Measurements from ENCODE around the gene TRIP4. TPM values are rescaled to one million over a fixed set of nuclear protein-coding genes. Genes with fewer than 3 reads are reported as not detected.

TRIP4 gene
- total RNA-seq, 1 experiment from 2014 or later: 18.1 TPM

- intact Hi-C loops (cut with micrococcal nuclease; ENCODE audit: unreplicated experiment): no loop called here
- Histone ChIP-seq H3K4me2 (no peak overlapping the region), H3K36me3 (ENCODE audit: low read depth) (no peaks in the 10 kb centered on the region), H3K9me3 (ENCODE audit: insufficient read depth, low read depth) (no peaks in the 10 kb centered on the region), H3F3A (ENCODE audit: insufficient read depth, low read depth) (no peaks in the 10 kb centered on the region), H3K27me3 (ENCODE audit: insufficient read depth, low read depth) (no peaks in the 10 kb centered on the region), H4K20me1 (ENCODE audit: insufficient read depth) (no peaks in the 10 kb centered on the region), H3K27ac (no peak overlapping the region), H3K4me3 (no peak overlapping the region), H3K9me2 (ENCODE audit: insufficient read depth) (no peaks in the 10 kb centered on the region), H2AFZ (no peak overlapping the region), H3K4me1 (replicated peaks; ENCODE audit: insufficient read depth) (no peaks in the 10 kb centered on the region), H3K79me2 (ENCODE audit: low read depth) (peaks cover 34% of the 10 kb centered on the region)
- no TSS peak for BruUV-seq (replicated peaks)
- TF ChIP-seq CTCF (conservative IDR thresholded peaks at IDR 0.05) (no peak), EZH2 (IDR thresholded peaks at IDR 0.05; ENCODE audit: low read depth) (no peak)
- ChIA-PET POLR2A (ENCODE audit: unreplicated experiment) (no interaction called here), CTCF (no interaction called here)
- no peak for DNase-seq
These were observed 39.2 kb upstream of the TRIP4 start for GRCh38 chr15:64348455-64348854.

- Histone ChIP-seq H3K9me3 (ENCODE audit: insufficient read depth, low read depth) (no peaks in the 10 kb centered on the region), H3K4me1 (replicated peaks; ENCODE audit: insufficient read depth) (peaks cover 1% of the 10 kb centered on the region), H3K36me3 (ENCODE audit: low read depth) (no peaks in the 10 kb centered on the region), H2AFZ (no peak overlapping the region), H3K79me2 (ENCODE audit: low read depth) (peaks cover 40% of the 10 kb centered on the region), H4K20me1 (ENCODE audit: insufficient read depth) (no peaks in the 10 kb centered on the region), H3K4me3 (no peak overlapping the region), H3K27me3 (ENCODE audit: insufficient read depth, low read depth) (no peaks in the 10 kb centered on the region), H3K27ac (no peak overlapping the region), H3K4me2 (no peak overlapping the region), H3F3A (ENCODE audit: insufficient read depth, low read depth) (no peaks in the 10 kb centered on the region), H3K9me2 (ENCODE audit: insufficient read depth) (no peaks in the 10 kb centered on the region)
- TF ChIP-seq EZH2 (IDR thresholded peaks at IDR 0.05; ENCODE audit: low read depth) (no peak), CTCF (conservative IDR thresholded peaks at IDR 0.05) (no peak)
- intact Hi-C loops (cut with micrococcal nuclease; ENCODE audit: unreplicated experiment): no loop called here
- POLR2A ChIA-PET (ENCODE audit: unreplicated experiment): no interaction called here
- CTCF ChIA-PET: no interaction called here
- BruUV-seq (replicated peaks): no TSS peak
- no peak for DNase-seq
These were observed 38.3 kb upstream of the TRIP4 start for GRCh38 chr15:64349375-64349774.

- H3K9me3 ChIP-seq (ENCODE audit: insufficient read depth, low read depth): no peaks in the 10 kb centered on the region
- H3K36me3 ChIP-seq (ENCODE audit: low read depth): no peaks in the 10 kb centered on the region
- H3K79me2 ChIP-seq (ENCODE audit: low read depth): peaks cover 40% of the 10 kb centered on the region
- H3K4me2 ChIP-seq: no peak overlapping the region
- H4K20me1 ChIP-seq (ENCODE audit: insufficient read depth): no peaks in the 10 kb centered on the region
- POLR2A ChIA-PET (ENCODE audit: unreplicated experiment): interaction anchor here (0.6 kb wide), 2 partner anchors 47 to 220 kb away, joined by 9 to 14 read pairs; no protein-coding TSS in a partner anchor
- DNase-seq: no peak
- no peak overlapping the region for H3K4me3 ChIP-seq
- no peak overlapping the region for H3K27ac ChIP-seq
- peaks cover 1% of the 10 kb centered on the region; the same call in 1 of the 2 replicates for H3F3A ChIP-seq (ENCODE audit: insufficient read depth, low read depth)
- no peak for TF ChIP-seq EZH2 (IDR thresholded peaks at IDR 0.05; ENCODE audit: low read depth)
- TF ChIP-seq CTCF (conservative IDR thresholded peaks at IDR 0.05): no peak
- intact Hi-C loops (cut with micrococcal nuclease; ENCODE audit: unreplicated experiment): no loop called here
- H3K4me1 ChIP-seq (replicated peaks; ENCODE audit: insufficient read depth): peaks cover 6% of the 10 kb centered on the region
- CTCF ChIA-PET: no interaction called here
- no peaks in the 10 kb centered on the region for H3K27me3 ChIP-seq (ENCODE audit: insufficient read depth, low read depth)
- no TSS peak for BruUV-seq (replicated peaks)
- H2AFZ ChIP-seq: no peak overlapping the region
- H3K9me2 ChIP-seq (ENCODE audit: insufficient read depth): no peaks in the 10 kb centered on the region
These were observed 36.4 kb upstream of the TRIP4 start for GRCh38 chr15:64351265-64351664.
